ENCODE data around the gene CBX2.

DNA sequence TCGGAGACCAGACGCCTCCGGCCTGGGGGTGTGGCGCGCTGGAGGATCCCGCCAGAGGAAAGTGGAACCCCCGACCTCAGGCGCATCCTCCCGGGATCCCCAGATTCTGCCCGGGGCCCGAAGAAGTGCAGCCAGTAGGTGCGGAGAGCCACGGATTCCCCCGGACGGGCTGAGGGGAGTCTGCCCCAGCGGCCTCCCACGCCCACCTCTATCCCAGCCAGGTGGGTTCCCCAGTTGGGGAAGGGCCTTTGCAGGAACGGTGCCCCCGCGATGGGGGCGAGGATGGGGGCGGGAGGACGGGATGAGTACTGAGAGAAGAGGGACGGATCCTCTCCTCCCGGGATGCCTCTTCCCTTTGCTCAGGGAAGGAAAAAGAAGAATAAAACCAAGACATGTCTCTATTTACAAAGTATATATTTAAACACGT, 13.8 kb downstream of the CBX2 start:
- TF ChIP-seq CTCF (IDR thresholded peaks at IDR 0.05) (no peak), POLR2A (IDR thresholded peaks at IDR 0.05) (no peak), EP300 (IDR thresholded peaks at IDR 0.05) (no peak)
